Epithelial cell of prostate (primary cell): Measurements from ENCODE around the gene LORICRIN.
"Not testable (repeated sequence)": the region's sequence is repeated elsewhere in the genome, so short reads cannot be mapped to it uniquely, and the experiment has no call there.

Experiments used
- DNase-seq: peaks from one replicate; pipeline ENCODE4 v3.0.0-alpha.2; 2011; ENCODE audit warnings: low read depth, low spot score
- H3K27ac ChIP-seq: fragments of 450-650 bp; 2 replicates; pipeline ENCODE4 v1.5.1; 2017; ENCODE audit warnings: mild to moderate bottlenecking

Gene LORICRIN, protein sequence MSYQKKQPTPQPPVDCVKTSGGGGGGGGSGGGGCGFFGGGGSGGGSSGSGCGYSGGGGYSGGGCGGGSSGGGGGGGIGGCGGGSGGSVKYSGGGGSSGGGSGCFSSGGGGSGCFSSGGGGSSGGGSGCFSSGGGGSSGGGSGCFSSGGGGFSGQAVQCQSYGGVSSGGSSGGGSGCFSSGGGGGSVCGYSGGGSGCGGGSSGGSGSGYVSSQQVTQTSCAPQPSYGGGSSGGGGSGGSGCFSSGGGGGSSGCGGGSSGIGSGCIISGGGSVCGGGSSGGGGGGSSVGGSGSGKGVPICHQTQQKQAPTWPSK

GRCh38 chr1:153259387-153259786 is at the start of gene LORICRIN:
Gene LORICRIN (plus strand): TSS chr1:153259687. CDS start chr1:153260950, 1,263 bp downstream.
- no peak within 1 kb of the TSS for H3K27ac ChIP-seq
- DNase-seq: no peak

DNA sequence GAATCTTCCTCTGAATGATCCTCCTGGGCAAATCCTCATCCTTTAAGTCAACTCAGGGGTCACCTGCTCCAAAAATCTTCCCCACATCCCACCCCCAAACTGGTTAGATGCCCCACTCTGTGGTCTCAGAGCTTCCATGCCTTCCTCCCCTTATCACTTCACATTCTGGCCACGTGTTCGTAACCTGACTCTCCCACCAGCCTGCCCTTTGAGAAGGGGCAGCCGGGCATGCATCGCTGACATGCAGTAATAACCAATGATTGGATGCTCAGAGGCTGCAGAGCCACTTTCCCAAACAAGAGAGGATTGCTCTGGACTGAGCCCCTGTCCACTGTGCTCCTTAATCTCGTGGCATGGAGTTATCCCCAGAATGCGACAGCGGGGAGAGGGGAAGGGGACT is 49.3 kb upstream of the LORICRIN start:
- DNase-seq: no peak
- H3K27ac ChIP-seq: no peak overlapping the region

- no peak for DNase-seq
- no peak overlapping the region for H3K27ac ChIP-seq
Measured at GRCh38 chr1:153212201-153212600, 47.3 kb upstream of the LORICRIN start.

DNA sequence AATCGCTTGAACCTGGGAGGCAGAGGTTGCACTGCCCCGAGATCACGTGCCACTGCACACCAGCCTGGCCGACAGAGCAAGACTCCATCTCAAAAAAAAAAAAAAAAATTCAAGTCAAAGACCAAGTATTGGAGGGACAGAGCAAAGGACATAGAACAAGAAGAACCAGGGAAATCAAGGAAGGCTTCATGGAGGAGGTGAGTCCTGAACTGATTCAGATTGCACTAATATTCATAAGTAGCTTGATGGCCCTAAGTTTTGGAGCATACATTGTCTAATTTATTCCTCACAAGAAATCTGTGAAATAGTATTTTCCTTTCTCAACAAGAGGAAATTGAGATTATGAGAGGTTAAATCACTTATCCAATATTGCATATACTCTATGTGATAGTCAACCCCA is 46.0 kb upstream of the LORICRIN start:
- no peak overlapping the region for H3K27ac ChIP-seq
- no peak for DNase-seq

DNA sequence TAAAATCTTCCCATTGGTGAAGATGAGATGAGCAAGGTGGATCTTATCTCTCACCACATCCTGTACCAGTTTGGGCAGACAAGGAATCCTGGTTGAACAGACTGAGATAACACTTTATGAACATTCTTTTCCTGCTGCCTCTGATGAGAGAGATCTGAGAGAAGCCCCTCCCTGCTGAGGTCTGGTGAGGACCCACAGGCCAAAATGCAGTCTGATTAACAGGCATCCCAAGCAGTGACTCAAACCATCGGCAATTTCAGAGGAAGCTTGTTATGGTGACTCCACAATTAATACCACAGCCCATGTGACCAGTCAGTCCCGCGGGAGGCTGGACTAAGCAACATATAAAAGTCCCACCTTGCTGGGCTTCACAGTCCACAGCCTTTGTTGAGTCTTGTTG is 42.3 kb upstream of the LORICRIN start, which contains the start of gene PRR9:
Gene PRR9 (plus strand): TSS at position 373 of the 400 bp plus-strand sequence. CDS start 561 bp downstream, outside the sequence.
- peak; percentile 29 for DNase-seq
- no peak within 1 kb of the TSS for H3K27ac ChIP-seq

DNA sequence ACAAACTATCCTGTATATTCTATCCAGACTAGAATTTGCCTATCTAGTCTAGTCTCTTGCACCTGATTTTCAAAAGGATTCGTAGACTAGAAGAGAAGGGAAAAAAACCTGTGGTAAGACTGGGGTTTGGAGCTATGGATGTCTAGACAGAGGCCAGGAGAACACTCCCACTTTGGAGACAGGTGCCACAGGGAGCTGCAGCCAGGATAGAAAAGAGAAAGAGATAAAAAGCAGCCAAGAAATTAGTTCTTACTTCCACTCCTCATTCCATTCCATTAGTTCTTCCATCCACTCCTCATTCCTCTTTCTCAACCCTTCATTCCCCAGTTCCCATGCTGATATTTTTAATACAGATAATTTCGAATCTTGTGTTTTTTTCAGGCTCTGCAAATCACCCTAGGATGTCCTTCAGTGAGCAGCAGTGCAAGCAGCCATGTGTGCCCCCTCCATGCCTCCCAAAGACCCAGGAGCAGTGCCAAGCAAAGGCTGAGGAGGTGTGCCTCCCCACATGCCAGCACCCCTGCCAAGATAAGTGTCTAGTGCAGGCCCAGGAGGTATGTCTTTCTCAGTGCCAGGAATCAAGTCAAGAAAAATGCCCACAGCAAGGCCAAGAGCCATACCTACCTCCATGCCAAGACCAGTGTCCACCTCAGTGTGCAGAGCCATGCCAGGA is 41.6 kb upstream of the LORICRIN start:
- DNase-seq: no peak
- no peak overlapping the region for H3K27ac ChIP-seq

DNA sequence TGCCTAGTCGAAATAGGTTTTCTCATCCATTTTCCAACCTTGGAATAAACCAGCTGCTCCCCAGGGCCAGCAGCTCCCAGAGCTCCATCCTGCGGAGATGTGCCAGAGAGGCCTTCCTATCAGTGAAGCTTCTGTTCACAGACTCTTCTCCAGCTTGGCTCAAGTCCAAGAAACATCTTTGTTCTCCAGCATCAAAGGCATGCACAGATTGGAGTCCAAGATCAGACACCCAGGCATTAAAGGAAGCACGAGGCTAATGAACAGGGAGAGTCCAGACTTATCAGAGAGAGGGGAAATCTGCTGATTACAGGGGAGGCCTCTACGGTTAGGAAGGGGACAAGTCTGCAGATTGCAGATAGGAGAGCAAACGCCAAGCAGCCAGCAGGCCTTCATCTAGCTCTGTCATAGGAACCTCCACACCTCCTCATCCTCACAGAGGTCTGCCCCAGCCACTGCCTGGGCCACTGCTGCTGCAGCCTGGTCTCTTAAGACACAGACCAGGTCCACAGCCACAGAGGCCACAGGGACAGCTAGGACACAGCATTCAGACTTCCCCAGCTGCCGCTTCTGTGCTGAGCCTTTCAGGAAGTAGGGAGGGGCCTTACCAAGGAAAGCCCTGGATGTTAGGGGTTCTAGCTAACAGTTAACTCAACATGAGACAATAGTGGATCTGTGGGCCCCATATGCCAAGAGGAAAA is 38.7 kb upstream of the LORICRIN start:
- no peak overlapping the region for H3K27ac ChIP-seq
- DNase-seq: no peak

GRCh38 chr1:153223040-153223891 is 36.2 kb upstream of the LORICRIN start:
- DNase-seq, H3K27ac ChIP-seq: not testable (repeated sequence)

- DNase-seq: no peak
- no peak overlapping the region for H3K27ac ChIP-seq
Measured at GRCh38 chr1:153227810-153228209, 31.7 kb upstream of the LORICRIN start.

- DNase-seq: no peak
- no peak overlapping the region for H3K27ac ChIP-seq
Measured at GRCh38 chr1:153228491-153228890, 31.0 kb upstream of the LORICRIN start.

GRCh38 chr1:153229076-153229829 is 30.2 kb upstream of the LORICRIN start:
- not testable (repeated sequence) for H3K27ac ChIP-seq, DNase-seq

DNA sequence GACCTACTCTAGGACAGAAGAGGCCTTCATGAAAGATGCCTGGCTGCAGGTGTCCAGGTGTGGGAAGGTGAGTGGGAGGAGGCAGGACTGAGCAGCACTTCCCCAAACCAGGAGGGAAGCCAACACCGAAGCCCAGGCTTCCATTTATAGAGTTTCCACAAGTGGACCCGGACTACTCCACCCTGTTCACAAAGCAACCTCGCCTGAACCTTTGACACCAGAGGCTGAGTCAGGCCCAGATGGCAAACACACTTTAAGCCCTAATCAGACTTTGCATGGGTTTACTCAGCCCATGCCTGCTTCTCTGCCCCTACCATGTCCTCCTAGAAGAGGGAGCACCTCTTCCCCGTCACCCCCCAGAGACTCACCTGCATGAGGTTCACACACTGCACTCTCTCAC is 28.1 kb upstream of the LORICRIN start:
- DNase-seq: no peak
- H3K27ac ChIP-seq: no peak overlapping the region

DNA sequence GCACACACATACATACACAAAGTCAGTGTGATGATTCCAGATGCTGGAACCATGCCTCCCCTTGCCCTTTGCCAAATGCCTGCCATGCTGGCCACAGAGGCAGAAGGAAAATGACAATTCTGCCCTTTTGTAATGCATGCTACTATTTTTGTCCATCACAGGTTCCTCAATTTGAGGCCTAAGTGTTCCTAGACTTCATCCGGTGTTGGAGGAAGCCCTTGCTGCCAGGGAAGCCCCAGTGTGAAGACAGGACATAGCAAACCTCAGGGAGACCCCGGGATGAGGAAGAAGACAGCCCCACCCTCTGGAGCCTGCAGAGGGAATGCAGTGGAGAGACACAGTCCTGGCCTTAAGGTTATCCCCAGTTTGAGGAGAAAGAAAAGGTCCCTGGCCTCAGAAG is 27.7 kb upstream of the LORICRIN start:
- no peak for DNase-seq
- no peak overlapping the region for H3K27ac ChIP-seq

DNA sequence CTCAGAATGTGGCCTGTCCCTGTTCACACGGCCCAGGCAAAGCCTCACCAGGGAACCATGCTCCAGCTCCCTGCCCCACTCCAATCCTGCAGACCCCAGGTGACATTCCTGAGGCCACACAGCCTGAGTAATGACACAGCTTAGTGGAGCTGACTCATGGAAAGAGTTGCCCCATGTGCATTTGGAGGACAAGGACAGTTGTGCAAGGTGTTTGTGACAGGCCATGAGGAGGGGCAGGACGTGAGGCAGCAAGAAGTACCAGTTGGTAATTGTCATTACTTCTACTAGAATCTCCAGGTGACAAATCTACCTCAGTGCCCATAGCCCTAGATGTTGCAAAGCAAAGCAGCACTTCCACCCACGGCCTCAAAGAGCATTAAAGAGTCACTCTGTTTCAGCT is 26.9 kb upstream of the LORICRIN start:
- no peak overlapping the region for H3K27ac ChIP-seq
- DNase-seq: no peak

GRCh38 chr1:153233448-153233847 is 26.0 kb upstream of the LORICRIN start:
- no peak for DNase-seq
- H3K27ac ChIP-seq: no peak overlapping the region

DNA sequence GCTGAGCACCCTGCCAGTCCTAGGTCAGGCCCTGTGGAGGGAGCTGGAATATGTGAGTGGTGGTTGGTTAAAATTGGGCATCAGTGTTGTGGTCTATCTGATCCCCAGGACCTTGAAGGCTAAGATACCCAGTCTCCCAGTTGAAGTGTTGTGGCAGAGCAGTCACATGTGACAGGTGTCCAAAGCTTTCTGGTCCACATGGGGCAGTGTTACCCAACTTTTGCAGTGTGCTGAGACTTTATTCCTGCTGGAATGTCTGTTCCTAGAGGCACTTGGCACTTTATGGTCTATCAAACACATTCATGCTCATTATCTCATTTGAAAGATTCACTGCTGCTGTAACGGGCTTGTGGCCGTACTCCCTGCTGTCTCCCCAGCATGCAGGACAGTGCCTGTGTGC is 21.0 kb upstream of the LORICRIN start:
- H3K27ac ChIP-seq: no peak overlapping the region
- DNase-seq: no peak

DNA sequence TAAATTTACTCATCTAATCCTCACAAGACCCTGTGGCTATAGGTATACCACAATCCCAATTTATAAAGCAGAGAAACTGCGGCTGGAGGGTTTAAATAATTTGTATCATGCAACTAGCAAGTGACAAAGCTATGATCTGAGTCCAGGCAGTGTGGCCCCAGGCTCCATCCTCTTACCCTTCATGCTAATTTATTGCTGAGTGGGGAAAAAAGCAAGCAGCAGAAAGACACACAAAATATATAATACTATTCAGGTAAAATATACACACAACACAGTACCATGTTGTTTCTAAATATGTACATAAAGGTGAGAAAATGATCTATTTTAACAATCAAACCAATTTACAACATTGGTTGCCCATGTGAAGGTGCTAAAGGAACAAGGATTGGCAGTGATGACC is 17.3 kb upstream of the LORICRIN start:
- DNase-seq: no peak
- H3K27ac ChIP-seq: no peak overlapping the region

GRCh38 chr1:153245466-153245865 is 14.0 kb upstream of the LORICRIN start:
- no peak overlapping the region for H3K27ac ChIP-seq
- no peak for DNase-seq

GRCh38 chr1:153246018-153246417 is 13.5 kb upstream of the LORICRIN start:
- no peak for DNase-seq
- no peak overlapping the region for H3K27ac ChIP-seq

GRCh38 chr1:153246825-153247224 is 12.7 kb upstream of the LORICRIN start:
- no peak for DNase-seq
- no peak overlapping the region for H3K27ac ChIP-seq
